Endodermal cell (in vitro differentiated cells): ENCODE results near the gene MLF1. TPM values are rescaled to one million over a fixed set of nuclear protein-coding genes. Genes with fewer than 3 reads are reported as not detected.

ENCODE experiments used
- DNase-seq: peaks from one replicate; pipeline ENCODE4 v3.0.0-alpha.2; 2017
- H3K27ac ChIP-seq: 2 replicates; pipeline ENCODE4 v1.5.1; 2013; ENCODE audit warnings: mild to moderate bottlenecking, low read depth, low read length, moderate library complexity
- H3K27me3 ChIP-seq: 2 replicates; pipeline ENCODE4 v1.6.1; 2013; ENCODE audit warnings: mild to moderate bottlenecking, low read length, moderate library complexity; ENCODE audit not compliant: insufficient read depth, control insufficient read depth, poor library complexity, severe bottlenecking
- H3K36me3 ChIP-seq: 2 replicates; pipeline ENCODE4 v1.7.0; 2013; ENCODE audit warnings: mild to moderate bottlenecking, low read length, moderate library complexity; ENCODE audit not compliant: control insufficient read depth, insufficient read depth
- H3K4me1 ChIP-seq: one replicate; pipeline ENCODE4 v1.7.0; 2013; ENCODE audit warnings: low read length; ENCODE audit not compliant: control insufficient read depth, insufficient read depth
- H3K4me3 ChIP-seq: 2 replicates; pipeline ENCODE4 v1.5.1; 2013; ENCODE audit warnings: mild to moderate bottlenecking, low read length, moderate library complexity
- H3K9ac ChIP-seq: 2 replicates; pipeline ENCODE4 v1.6.1; 2013; ENCODE audit warnings: mild to moderate bottlenecking, low read length, moderate library complexity; ENCODE audit not compliant: poor library complexity, severe bottlenecking; ENCODE audit errors: extremely low read depth
- H3K9me3 ChIP-seq: 2 replicates; pipeline ENCODE4 v1.6.1; 2013; ENCODE audit warnings: mild to moderate bottlenecking, low read length, moderate library complexity; ENCODE audit not compliant: control insufficient read depth
- H3K27ac Mint-ChIP-seq: 2 replicates; pipeline ENCODE4 v1.8.0; 2020; ENCODE audit warnings: mixed read lengths
- H3K27me3 Mint-ChIP-seq: 2 replicates; pipeline ENCODE4 v1.8.0; 2021; ENCODE audit warnings: mild to moderate bottlenecking, mixed read lengths; ENCODE audit not compliant: insufficient read depth
- H3K36me3 Mint-ChIP-seq: 2 replicates; pipeline ENCODE4 v1.8.0; 2020; ENCODE audit warnings: low read depth, mixed read lengths
- H3K4me1 Mint-ChIP-seq: 2 replicates; pipeline ENCODE4 v1.8.0; 2020; ENCODE audit warnings: mixed read lengths
- H3K4me3 Mint-ChIP-seq: 2 replicates; pipeline ENCODE4 v1.8.0; 2020; ENCODE audit warnings: mild to moderate bottlenecking, moderate library complexity, mixed read lengths
- H3K9me3 Mint-ChIP-seq: 2 replicates; pipeline ENCODE4 v1.8.0; 2020; ENCODE audit warnings: mild to moderate bottlenecking, mixed read lengths
- CTCF ChIP-seq: fragments of 200-600 bp; sonication (generic); conservative IDR thresholded peaks from 2 replicates; pipeline ENCODE4 v1.5.0; 2021; ENCODE audit warnings: antibody characterized with exemption, mild to moderate bottlenecking
- WGBS, 2 experiments: methylation state at CpG; one replicate each; pipeline versions ENCODE4 v1.1.5 to v1.1.7; 2013; ENCODE audit warnings: missing lambda C conversion rate in 2 of 2, mixed read lengths in 1 of 2; ENCODE audit not compliant: insufficient coverage in 1 of 2, insufficient read length in 1 of 2; 5-methylcytosine and 5-hydroxymethylcytosine counted together
- total RNA-seq, 2 donors: library from RNA; stranded (reverse); fragmentation: NEBNext Ultra II Directional in 1 of 2; extraction: Animal tissue kit (Norgen Biotek cat#: 25700) in 1 of 2; gene quantifications; 2 replicates in 1 of 2; 3 replicates in 1 of 2; pipeline ENCODE4 v1.2.1, GENCODE V29; 2021

The MLF1 gene
- total RNA-seq, 2 donors from 2014 or later, result 19.3 to 43.8 TPM

DNA sequence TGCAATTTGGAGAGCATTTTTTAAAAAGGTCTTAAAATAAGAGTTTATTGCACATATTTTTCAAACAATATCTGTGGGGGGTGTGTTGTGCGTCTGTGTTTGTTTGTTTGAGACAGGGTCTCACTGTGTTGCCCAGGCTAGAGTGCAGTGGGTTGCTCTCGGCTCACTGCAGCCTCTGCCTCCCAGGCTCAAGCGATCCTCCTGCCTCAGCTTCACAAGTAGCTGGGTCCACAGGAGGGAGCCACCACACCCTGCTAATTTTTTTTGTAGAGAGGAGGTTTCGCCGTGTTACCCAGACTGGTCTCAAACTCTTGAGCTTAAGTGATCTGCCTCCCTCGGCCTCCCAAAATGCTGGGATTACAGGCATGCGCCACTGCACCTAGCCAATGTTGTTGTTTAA is 2.7 kb downstream of the MLF1 start:
- peak; percentile 26 for TF ChIP-seq CTCF
- Mint-ChIP-seq H3K27me3 (peaks cover 27% of the 10 kb centered on the region), H3K27ac (no peak overlapping the region), H3K4me3 (no peak overlapping the region), H3K9me3 (peaks cover 5% of the 10 kb centered on the region), H3K4me1 (peaks cover 1% of the 10 kb centered on the region), H3K36me3 (no peaks in the 10 kb centered on the region)
- Histone ChIP-seq H3K36me3 (no peaks in the 10 kb centered on the region), H3K4me1 (no peaks in the 10 kb centered on the region), H3K4me3 (no peak overlapping the region), H3K9ac (no peak overlapping the region), H3K9me3 (no peaks in the 10 kb centered on the region), H3K27me3 (peaks cover 8% of the 10 kb centered on the region), H3K27ac (no peak overlapping the region)
- WGBS, 2 experiments, result 92 to 97% methylated on average over 4 to 7 of the region's 7 CpGs
- DNase-seq, result peak; percentile 57

DNA sequence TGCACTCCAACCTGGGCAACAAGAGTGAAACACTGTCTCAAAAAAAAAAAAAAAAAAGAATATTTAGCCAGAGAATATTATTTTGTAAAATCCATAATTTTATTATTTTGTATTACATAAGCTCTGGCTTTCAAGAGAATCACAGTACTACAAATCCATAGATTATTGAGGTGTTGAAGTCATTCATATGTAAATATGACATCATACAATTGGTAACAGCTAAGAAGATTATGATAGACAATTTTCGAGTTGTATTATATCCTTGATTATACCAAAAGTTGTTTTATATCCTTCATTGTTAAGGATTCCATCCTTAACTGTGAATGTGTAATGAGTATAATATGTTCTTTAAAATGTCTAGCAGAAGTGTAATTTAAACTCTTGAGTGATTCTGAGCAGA is 3.7 kb downstream of the MLF1 start:
- TF ChIP-seq CTCF, result no peak
- Histone ChIP-seq H3K27me3 (peaks cover 7% of the 10 kb centered on the region), H3K9me3 (no peaks in the 10 kb centered on the region), H3K27ac (no peak overlapping the region), H3K9ac (no peak overlapping the region), H3K36me3 (no peaks in the 10 kb centered on the region), H3K4me3 (no peak overlapping the region), H3K4me1 (no peaks in the 10 kb centered on the region)
- Mint-ChIP-seq H3K4me1 (peaks cover 1% of the 10 kb centered on the region), H3K36me3 (no peaks in the 10 kb centered on the region), H3K4me3 (no peak overlapping the region), H3K27ac (no peak overlapping the region), H3K9me3 (peaks cover 5% of the 10 kb centered on the region), H3K27me3 (peaks cover 18% of the 10 kb centered on the region)
- no peak for DNase-seq
- WGBS, 2 experiments, result no CpG with 5 or more reads among the region's 1 CpG

- no peak for TF ChIP-seq CTCF
- no peaks in the 10 kb centered on the region for H3K27me3 Mint-ChIP-seq
- Histone ChIP-seq H3K36me3 (no peaks in the 10 kb centered on the region), H3K27ac (no peak overlapping the region), H3K9me3 (no peaks in the 10 kb centered on the region), H3K4me1 (no peaks in the 10 kb centered on the region), H3K4me3 (no peak overlapping the region), H3K27me3 (no peaks in the 10 kb centered on the region), H3K9ac (no peak overlapping the region)
- no peak overlapping the region for H3K27ac Mint-ChIP-seq
- no peaks in the 10 kb centered on the region for H3K4me1 Mint-ChIP-seq
- no peaks in the 10 kb centered on the region for H3K9me3 Mint-ChIP-seq
- H3K36me3 Mint-ChIP-seq, result no peaks in the 10 kb centered on the region
- no peak overlapping the region for H3K4me3 Mint-ChIP-seq
- DNase-seq, result no peak
Measured at GRCh38 chr3:158590223-158590622, 19.2 kb downstream of the MLF1 start.
